Mesendoderm (in vitro differentiated cells): Measurements from ENCODE around the gene RFX2.
A peak's percentile ranks its signal among the peaks of the same experiment; 100 is the strongest.
"Not testable (repeated sequence)": the region's sequence is repeated elsewhere in the genome, so short reads cannot be mapped to it uniquely, and the experiment has no call there.

Experiments
- DNase-seq: peaks from one replicate; pipeline ENCODE4 v3.0.0; 2013
- H2AK5ac ChIP-seq: 2 replicates; pipeline ENCODE4 v1.6.1; 2013; ENCODE audit warnings: low read length, inconsistent platforms
- H2BK120ac ChIP-seq: 2 replicates; pipeline ENCODE4 v1.6.1; 2013; ENCODE audit warnings: low read depth, mild to moderate bottlenecking, low read length, moderate library complexity, mixed read lengths
- H2BK15ac ChIP-seq: replicated peaks from 2 replicates; pipeline ENCODE4 v1.6.1; 2013; ENCODE audit warnings: low read depth, mild to moderate bottlenecking, moderate library complexity
- H2BK5ac ChIP-seq: 2 replicates; pipeline ENCODE4 v1.6.1; 2013; ENCODE audit warnings: low read length, inconsistent platforms
- H3K18ac ChIP-seq: 2 replicates; pipeline ENCODE4 v1.6.1; 2013; ENCODE audit warnings: mild to moderate bottlenecking, low read length, mixed read lengths
- H3K23ac ChIP-seq: one replicate; pipeline ENCODE4 v1.6.1; 2013; ENCODE audit warnings: low read length
- H3K27ac ChIP-seq: 2 replicates; pipeline ENCODE4 v1.5.1; 2013; ENCODE audit warnings: low read depth, mild to moderate bottlenecking, inconsistent platforms, low read length, moderate library complexity
- H3K27me3 ChIP-seq: 2 replicates; pipeline ENCODE4 v1.6.1; 2013; ENCODE audit warnings: low read length, control low read depth, mild to moderate bottlenecking, inconsistent platforms; ENCODE audit not compliant: insufficient read depth, poor library complexity
- H3K36me3 ChIP-seq: 2 replicates; pipeline ENCODE4 v1.6.1; 2013; ENCODE audit warnings: low read length, inconsistent platforms; ENCODE audit not compliant: control insufficient read depth, insufficient read depth
- H3K4ac ChIP-seq: one replicate; pipeline ENCODE4 v1.6.1; 2013; ENCODE audit warnings: low read depth, mild to moderate bottlenecking, low read length, moderate library complexity
- H3K4me1 ChIP-seq: 2 replicates; pipeline ENCODE4 v1.6.1; 2013; ENCODE audit warnings: low read depth, low read length, inconsistent platforms; ENCODE audit not compliant: control insufficient read depth
- H3K4me2 ChIP-seq: 2 replicates; pipeline ENCODE4 v1.6.1; 2013; ENCODE audit warnings: low read length
- H3K4me3 ChIP-seq: 2 replicates; pipeline ENCODE4 v1.5.1; 2013; ENCODE audit warnings: mild to moderate bottlenecking, low read length
- H3K56ac ChIP-seq: one replicate; pipeline ENCODE4 v1.6.1; 2013; ENCODE audit warnings: low read length
- H3K79me1 ChIP-seq: 2 replicates; pipeline ENCODE4 v1.6.1; 2013; ENCODE audit warnings: low read length, inconsistent platforms
- H3K79me2 ChIP-seq: 2 replicates; pipeline ENCODE4 v1.6.1; 2013; ENCODE audit warnings: mild to moderate bottlenecking, low read length; ENCODE audit not compliant: control insufficient read depth, insufficient read depth
- H3K9ac ChIP-seq: 2 replicates; pipeline ENCODE4 v1.6.1; 2013; ENCODE audit warnings: low read length, inconsistent platforms
- H4K5ac ChIP-seq: one replicate; pipeline ENCODE4 v1.6.1; 2013; ENCODE audit warnings: low read length
- H4K8ac ChIP-seq: one replicate; pipeline ENCODE4 v1.6.1; 2013; ENCODE audit warnings: low read depth, mild to moderate bottlenecking, control low read depth, low read length, moderate library complexity
- WGBS: extraction: QIAGEN DNeasy Blood & Tissue Kit; methylation state at CpG from one replicate; pipeline ENCODE4 v1.1.7; 2013; ENCODE audit warnings: low lambda C conversion rate, missing lambda C conversion rate; ENCODE audit not compliant: insufficient coverage; ENCODE audit errors: extremely low coverage; 5-methylcytosine and 5-hydroxymethylcytosine counted together

RFX2 gene

DNA sequence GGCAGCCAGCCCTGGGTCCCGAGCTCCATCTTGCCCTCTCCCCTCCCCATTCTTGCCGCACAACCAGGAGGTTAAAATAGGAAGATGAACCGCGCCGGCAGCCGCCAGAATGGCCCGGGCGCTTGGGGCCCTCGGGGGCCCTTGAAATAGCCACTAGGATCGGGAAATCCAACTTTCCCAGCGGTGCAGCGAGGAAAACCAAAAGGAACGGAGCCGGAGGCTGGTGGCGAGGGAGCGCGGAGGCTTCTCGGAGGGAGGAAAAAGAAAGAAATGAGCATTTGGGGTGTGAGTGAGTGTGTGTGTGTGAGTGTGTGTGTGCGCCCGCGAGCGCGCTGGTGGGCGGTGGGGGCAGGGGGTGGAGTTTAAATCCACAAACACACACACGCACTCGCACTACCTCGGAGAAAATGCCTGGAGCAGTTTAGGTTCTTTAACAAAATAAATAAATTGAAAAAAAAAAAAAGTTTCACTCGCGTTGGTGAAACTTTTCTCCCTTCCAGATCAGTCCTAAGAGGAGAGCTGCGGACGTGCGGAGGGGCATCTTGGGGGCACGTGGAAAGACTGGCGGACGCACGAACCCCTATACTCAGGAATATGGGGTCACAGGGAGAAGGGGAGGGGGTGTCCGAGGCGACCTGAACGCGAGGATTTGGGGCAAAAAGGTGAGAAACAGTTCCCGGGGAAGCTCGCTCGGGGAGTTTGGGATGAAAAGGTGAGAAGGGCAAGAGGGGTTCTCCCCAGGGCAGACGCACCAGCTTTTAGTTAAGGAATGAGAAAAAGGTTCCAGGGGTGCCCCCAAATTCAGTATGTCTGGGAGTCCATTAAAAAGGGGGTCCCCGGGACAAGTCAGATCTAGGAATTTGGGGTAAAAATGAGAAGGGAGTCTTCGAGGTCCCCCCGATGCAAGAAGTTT, 1.3 kb downstream of the RFX2 start:
- no peaks in the 10 kb centered on the region for H3K36me3 ChIP-seq
- WGBS: no CpG with 5 or more reads among the region's 47 CpGs
- H4K8ac ChIP-seq: no peak overlapping the region
- peak overlapping the region; percentile 64 for H3K4me2 ChIP-seq
- no peak overlapping the region for H3K27ac ChIP-seq
- no peak overlapping the region for H2BK120ac ChIP-seq
- peaks cover 12% of the 10 kb centered on the region for H3K27me3 ChIP-seq
- no peak overlapping the region for H4K5ac ChIP-seq
- H3K79me1 ChIP-seq: no peaks in the 10 kb centered on the region
- no peak overlapping the region for H2BK15ac ChIP-seq
- H3K18ac ChIP-seq: no peak overlapping the region
- H3K23ac ChIP-seq: no peak overlapping the region
- no peak overlapping the region for H3K4ac ChIP-seq
- H3K4me3 ChIP-seq: no peak overlapping the region
- no peaks in the 10 kb centered on the region for H3K4me1 ChIP-seq
- H3K56ac ChIP-seq: peak overlapping the region; percentile 57
- peak overlapping the region; percentile 56 for H3K9ac ChIP-seq
- peak; percentile 41 for DNase-seq
- no peak overlapping the region for H2BK5ac ChIP-seq
- no peak overlapping the region for H2AK5ac ChIP-seq
- H3K79me2 ChIP-seq: no peaks in the 10 kb centered on the region

DNA sequence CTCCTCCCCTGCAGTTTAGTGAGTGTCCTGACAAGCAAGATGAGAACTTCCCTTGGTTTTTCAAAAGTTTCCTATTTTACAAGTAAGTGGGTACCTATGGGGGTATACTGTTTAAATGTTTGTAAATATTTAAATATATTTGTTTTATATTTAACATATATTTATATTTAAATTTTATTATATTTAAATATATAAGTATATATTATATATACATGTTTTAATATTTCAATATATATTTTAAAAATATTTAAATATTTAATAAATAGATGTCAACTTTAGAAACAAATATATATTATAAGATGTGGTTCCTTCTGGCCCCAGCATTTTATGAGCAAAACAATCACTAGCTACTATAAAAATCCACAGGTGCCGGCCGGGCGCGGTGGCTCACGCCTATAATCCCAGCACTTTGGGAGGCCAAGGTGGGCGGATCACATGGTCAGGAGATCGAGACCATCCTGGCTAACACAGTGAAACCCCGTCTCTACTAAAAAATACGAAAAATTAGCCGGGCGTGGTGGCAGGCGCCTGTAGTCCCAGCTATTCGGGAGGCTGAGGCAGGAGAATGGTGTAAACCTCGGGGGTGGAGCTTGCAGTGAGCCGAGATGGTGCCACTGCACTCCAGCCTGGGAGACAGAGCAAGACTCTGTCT, 3.5 kb downstream of the RFX2 start:
- not testable (repeated sequence) for H3K9ac ChIP-seq, H3K27ac ChIP-seq, H2BK120ac ChIP-seq, H3K4me2 ChIP-seq, H3K79me1 ChIP-seq, H3K23ac ChIP-seq, H3K18ac ChIP-seq, H2AK5ac ChIP-seq, H3K4me3 ChIP-seq, H3K36me3 ChIP-seq, H2BK5ac ChIP-seq, H3K4ac ChIP-seq, H2BK15ac ChIP-seq, DNase-seq, H3K79me2 ChIP-seq, H3K4me1 ChIP-seq, H3K56ac ChIP-seq, H4K8ac ChIP-seq, H4K5ac ChIP-seq
- H3K27me3 ChIP-seq: peaks cover 12% of the 10 kb centered on the region
- WGBS: no CpG with 5 or more reads among the region's 15 CpGs

DNA sequence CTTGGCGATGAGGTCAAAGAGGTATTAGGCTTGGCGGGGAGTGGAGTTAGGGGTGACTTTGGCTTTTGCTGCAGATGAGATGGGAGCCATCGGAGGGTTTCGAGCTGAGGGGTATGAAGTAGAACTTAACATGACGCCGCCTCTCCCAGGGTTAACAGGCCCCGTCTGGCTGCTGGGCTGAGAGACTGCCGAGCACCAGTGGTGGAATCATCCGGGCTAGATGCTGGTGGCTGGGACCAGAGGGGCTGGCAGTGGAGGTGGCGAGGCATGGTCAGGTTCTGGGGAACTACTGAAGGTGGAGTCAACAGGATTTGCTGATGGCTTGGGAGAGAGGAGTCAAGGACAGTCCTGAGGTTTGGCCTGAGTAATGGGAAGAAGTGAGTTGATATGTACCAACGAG, 4.9 kb downstream of the RFX2 start:
- no peak overlapping the region for H3K27ac ChIP-seq
- no peak overlapping the region for H2BK15ac ChIP-seq
- H4K5ac ChIP-seq: no peak overlapping the region
- no peaks in the 10 kb centered on the region for H3K36me3 ChIP-seq
- no CpG with 5 or more reads among the region's 11 CpGs for WGBS
- H3K56ac ChIP-seq: no peak overlapping the region
- no peak overlapping the region for H3K18ac ChIP-seq
- H3K4me1 ChIP-seq: no peaks in the 10 kb centered on the region
- H3K4me3 ChIP-seq: no peak overlapping the region
- no peak overlapping the region for H3K4ac ChIP-seq
- H3K9ac ChIP-seq: no peak overlapping the region
- no peak overlapping the region for H4K8ac ChIP-seq
- H2AK5ac ChIP-seq: no peak overlapping the region
- no peak for DNase-seq
- no peaks in the 10 kb centered on the region for H3K79me1 ChIP-seq
- H3K79me2 ChIP-seq: no peaks in the 10 kb centered on the region
- no peak overlapping the region for H3K23ac ChIP-seq
- no peak overlapping the region for H2BK120ac ChIP-seq
- H2BK5ac ChIP-seq: no peak overlapping the region
- H3K4me2 ChIP-seq: no peak overlapping the region
- H3K27me3 ChIP-seq: peaks cover 12% of the 10 kb centered on the region

DNA sequence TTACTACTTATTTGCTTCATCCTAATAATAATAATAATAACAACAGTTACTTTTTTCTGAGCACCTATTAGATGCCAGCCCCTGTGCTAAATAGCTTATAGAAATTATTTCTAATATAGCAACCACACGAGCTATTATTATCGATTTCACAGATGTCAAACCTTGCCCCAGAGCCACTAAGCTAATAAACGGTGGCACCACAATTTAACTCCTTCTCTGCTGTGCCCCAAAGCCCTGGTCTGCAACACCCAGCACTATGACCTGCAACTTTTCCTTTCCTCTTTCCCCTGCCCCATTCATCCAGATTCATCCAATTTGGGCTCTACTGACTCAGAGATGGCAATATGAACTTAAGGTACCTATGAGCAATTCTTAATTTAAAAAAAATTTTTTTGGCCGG, 6.4 kb downstream of the RFX2 start:
- H3K79me1 ChIP-seq: no peaks in the 10 kb centered on the region
- H4K5ac ChIP-seq: no peak overlapping the region
- no peak overlapping the region for H3K56ac ChIP-seq
- DNase-seq: no peak
- WGBS: no CpG with 5 or more reads among the region's 4 CpGs
- no peak overlapping the region for H3K4me3 ChIP-seq
- no peaks in the 10 kb centered on the region for H3K4me1 ChIP-seq
- no peak overlapping the region for H2BK5ac ChIP-seq
- H2BK120ac ChIP-seq: no peak overlapping the region
- no peaks in the 10 kb centered on the region for H3K36me3 ChIP-seq
- no peak overlapping the region for H3K4ac ChIP-seq
- H3K27me3 ChIP-seq: peaks cover 3% of the 10 kb centered on the region
- H3K18ac ChIP-seq: no peak overlapping the region
- H2BK15ac ChIP-seq: no peak overlapping the region
- H3K9ac ChIP-seq: no peak overlapping the region
- H3K23ac ChIP-seq: no peak overlapping the region
- H2AK5ac ChIP-seq: no peak overlapping the region
- H4K8ac ChIP-seq: no peak overlapping the region
- H3K27ac ChIP-seq: no peak overlapping the region
- H3K79me2 ChIP-seq: no peaks in the 10 kb centered on the region
- H3K4me2 ChIP-seq: no peak overlapping the region

DNA sequence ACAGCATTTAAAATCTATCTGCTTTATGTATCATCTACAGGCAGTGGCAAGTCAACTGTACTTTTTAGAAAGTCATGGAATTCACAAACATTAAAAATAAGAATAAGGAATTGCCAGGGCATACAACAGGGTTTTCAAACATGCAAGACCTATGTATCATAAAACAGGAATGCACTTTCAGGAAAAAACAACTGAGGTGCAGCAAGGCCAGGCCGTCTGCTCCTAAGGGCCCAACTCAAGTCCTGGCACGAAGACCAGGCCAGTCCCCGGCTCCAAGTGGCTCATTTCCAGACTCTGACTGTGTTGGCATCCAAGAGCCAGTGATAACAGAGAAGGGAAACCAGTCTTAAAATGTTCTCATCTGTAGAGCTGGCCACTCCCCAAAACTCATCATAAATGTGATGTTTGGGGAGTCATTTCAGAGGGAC, 7.1 kb downstream of the RFX2 start:
- DNase-seq: no peak
- Histone ChIP-seq H3K27me3 (no peaks in the 10 kb centered on the region), H3K56ac (no peak overlapping the region), H2BK120ac (no peak overlapping the region), H3K4ac (no peak overlapping the region), H2AK5ac (no peak overlapping the region), H3K18ac (no peak overlapping the region), H2BK15ac (no peak overlapping the region), H3K9ac (no peak overlapping the region), H4K5ac (no peak overlapping the region), H4K8ac (no peak overlapping the region), H3K4me3 (no peak overlapping the region), H3K27ac (no peak overlapping the region), H3K23ac (no peak overlapping the region), H3K79me1 (no peaks in the 10 kb centered on the region), H3K36me3 (no peaks in the 10 kb centered on the region), H2BK5ac (no peak overlapping the region), H3K4me1 (no peaks in the 10 kb centered on the region), H3K4me2 (no peak overlapping the region), H3K79me2 (no peaks in the 10 kb centered on the region)
- no CpG with 5 or more reads among the region's 3 CpGs for WGBS
